GM21367 (cell line): ENCODE data around the gene NMS.

ENCODE experiments used
- ATAC-seq: cut with Tn5 transposase; IDR thresholded peaks from one replicate; pipeline ENCODE4 v1.9.1; 2021; ENCODE audit not compliant: unreplicated experiment

The NMS gene

GRCh38 chr2:100484390-100484789, 14.1 kb downstream of the NMS start:
- no peak for ATAC-seq

GRCh38 chr2:100485396-100485795, 15.1 kb downstream of the NMS start:
- no peak for ATAC-seq

GRCh38 chr2:100494712-100495111, 24.4 kb downstream of the NMS start:
- no peak for ATAC-seq

- no peak for ATAC-seq
Observed at GRCh38 chr2:100502782-100503181, 32.5 kb downstream of the NMS start.

DNA sequence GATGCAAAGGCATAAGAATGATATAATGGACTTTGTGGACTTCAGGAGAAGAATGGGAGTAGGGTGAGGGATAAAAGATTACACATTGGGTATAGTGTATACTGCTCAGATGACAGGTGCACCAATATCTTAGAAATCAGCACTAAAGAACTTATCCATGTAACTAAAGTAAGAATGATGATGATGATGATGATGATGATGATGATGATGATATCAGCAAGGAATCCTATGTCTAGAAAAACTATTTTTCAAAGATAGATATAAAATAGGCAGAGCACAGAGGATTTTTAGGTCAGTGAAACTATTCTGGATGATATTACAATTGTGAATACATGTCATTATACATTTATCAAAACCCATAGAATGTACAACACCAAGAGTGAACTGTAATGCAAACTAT, 34.3 kb downstream of the NMS start:
- no peak for ATAC-seq

GRCh38 chr2:100509066-100509465, 38.8 kb downstream of the NMS start:
- no peak for ATAC-seq

DNA sequence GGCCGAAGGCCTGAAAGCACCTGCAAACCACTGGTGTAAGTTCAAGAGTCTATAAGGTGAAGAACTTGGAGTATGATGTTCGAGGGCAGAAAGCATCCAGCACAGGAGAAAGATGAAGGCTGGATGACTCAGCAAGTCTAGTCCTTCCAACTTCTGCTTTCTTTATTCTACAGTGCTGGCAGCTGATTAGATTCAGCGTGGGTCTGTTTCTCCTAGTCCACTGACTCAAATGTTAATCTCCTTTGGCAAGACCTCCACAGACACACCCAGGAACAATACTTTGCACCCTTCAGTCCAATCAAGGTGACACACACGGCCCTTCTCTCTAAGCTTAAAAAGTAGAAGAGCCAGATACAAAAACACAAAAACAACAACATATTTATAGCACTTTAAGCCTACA, 43.4 kb downstream of the NMS start:
- ATAC-seq, result no peak

GRCh38 chr2:100517556-100517955, 47.3 kb downstream of the NMS start:
- no peak for ATAC-seq

GRCh38 chr2:100518801-100519200, 48.5 kb downstream of the NMS start:
- no peak for ATAC-seq

- no peak for ATAC-seq
Observed at GRCh38 chr2:100520224-100520623, 49.9 kb downstream of the NMS start.

DNA sequence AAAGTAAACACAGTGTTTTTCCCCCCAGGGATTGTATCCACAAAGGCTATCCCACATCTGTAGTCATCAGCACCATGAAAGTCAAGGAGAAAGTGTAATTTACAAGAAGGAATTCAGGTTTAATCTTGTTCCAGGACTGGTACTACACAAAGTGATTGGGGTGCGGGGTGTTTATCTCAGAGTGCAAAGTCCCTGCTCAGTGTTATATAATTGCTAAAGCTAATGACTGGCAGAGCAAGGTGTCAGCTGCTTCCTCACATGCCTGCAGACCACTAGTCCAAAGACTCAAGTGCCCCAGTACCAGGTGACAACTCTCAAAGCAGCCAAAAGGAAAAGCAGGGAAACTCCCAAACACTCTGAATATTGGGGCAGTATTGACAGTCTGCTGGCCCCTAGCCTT, 52.1 kb downstream of the NMS start:
- ATAC-seq, result no peak

- ATAC-seq, result no peak
Observed at GRCh38 chr2:100524331-100524730, 54.0 kb downstream of the NMS start.

GRCh38 chr2:100526868-100527267, 56.6 kb downstream of the NMS start:
- no peak for ATAC-seq

GRCh38 chr2:100527440-100528015, 57.2 kb downstream of the NMS start:
- no peak for ATAC-seq

DNA sequence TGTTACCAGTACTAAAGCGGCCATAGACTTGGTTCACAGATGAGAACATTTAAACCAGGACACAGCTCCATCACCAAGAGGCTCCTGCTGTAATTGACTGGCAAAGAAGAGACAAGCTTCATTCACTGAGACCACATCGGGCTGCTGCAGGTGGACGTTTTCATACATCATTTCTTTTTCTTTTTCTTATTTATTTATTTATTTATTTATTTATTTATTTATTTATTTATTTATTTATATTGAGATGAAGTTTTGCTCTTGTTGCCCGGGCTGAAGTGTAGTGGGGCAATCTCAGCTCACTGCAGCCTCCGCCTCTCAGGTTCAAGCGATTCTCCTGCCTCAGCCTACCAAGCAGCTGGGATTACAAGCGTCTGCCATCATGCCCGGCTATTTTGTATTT, 58.9 kb downstream of the NMS start:
- ATAC-seq, result no peak

GRCh38 chr2:100529900-100530299, 59.6 kb downstream of the NMS start:
- no peak for ATAC-seq
